HFF-Myc (cell line): ENCODE measurements around the gene KL.
A peak's percentile ranks its signal among the peaks of the same experiment; 100 is the strongest.

ENCODE experiments used
- DNase-seq: peaks from one replicate; pipeline ENCODE4 v3.0.0-alpha.2; 2011; ENCODE audit warnings: low read depth; ENCODE audit errors: extremely low read depth
- H3K4me3 ChIP-seq: replicated peaks from 2 replicates; pipeline ENCODE4 v1.5.1; 2011; ENCODE audit warnings: low read depth, mild to moderate bottlenecking, control low read depth, low read length
- TF ChIP-seq, protein P1 (sequence below): IDR thresholded peaks from 2 replicates; pipeline ENCODE4 v1.5.1; 2012; ENCODE audit warnings: mild to moderate bottlenecking, low read depth, low read length, control low read depth; ENCODE audit errors: missing control alignments

KL gene

DNA sequence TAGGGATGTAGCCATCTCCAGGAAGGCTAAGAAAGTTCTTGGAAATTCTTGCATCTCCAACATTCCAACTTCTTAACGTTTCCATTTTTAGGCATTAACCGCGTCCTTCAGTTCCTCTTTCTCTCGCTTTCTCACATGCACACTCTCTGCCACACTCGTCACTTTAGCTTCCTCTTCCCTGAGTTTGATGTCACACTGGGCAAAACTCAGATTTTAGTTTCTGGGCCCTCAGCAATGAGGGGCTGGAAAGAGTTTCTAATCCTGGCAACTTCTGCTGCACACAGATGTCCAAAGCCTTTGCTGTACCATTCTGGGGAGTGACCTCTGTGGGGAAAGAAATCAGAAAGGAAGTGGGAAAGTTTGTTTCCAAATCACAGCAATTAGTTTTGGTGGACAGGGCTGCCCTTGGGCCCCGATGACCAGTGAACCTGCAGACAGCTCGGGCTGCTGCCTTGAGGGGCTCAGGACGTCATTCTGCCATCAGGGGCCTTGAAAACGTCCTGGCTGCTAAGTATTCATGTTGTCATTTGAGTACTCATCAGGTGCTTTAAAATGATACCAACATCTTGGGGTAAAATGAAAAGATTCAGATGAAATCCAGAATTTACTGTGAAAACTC, 89.3 kb downstream of the KL start:
- H3K4me3 ChIP-seq = no peak overlapping the region
- TF ChIP-seq, protein P1, sequence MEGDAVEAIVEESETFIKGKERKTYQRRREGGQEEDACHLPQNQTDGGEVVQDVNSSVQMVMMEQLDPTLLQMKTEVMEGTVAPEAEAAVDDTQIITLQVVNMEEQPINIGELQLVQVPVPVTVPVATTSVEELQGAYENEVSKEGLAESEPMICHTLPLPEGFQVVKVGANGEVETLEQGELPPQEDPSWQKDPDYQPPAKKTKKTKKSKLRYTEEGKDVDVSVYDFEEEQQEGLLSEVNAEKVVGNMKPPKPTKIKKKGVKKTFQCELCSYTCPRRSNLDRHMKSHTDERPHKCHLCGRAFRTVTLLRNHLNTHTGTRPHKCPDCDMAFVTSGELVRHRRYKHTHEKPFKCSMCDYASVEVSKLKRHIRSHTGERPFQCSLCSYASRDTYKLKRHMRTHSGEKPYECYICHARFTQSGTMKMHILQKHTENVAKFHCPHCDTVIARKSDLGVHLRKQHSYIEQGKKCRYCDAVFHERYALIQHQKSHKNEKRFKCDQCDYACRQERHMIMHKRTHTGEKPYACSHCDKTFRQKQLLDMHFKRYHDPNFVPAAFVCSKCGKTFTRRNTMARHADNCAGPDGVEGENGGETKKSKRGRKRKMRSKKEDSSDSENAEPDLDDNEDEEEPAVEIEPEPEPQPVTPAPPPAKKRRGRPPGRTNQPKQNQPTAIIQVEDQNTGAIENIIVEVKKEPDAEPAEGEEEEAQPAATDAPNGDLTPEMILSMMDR = no peak
- DNase-seq = no peak

DNA sequence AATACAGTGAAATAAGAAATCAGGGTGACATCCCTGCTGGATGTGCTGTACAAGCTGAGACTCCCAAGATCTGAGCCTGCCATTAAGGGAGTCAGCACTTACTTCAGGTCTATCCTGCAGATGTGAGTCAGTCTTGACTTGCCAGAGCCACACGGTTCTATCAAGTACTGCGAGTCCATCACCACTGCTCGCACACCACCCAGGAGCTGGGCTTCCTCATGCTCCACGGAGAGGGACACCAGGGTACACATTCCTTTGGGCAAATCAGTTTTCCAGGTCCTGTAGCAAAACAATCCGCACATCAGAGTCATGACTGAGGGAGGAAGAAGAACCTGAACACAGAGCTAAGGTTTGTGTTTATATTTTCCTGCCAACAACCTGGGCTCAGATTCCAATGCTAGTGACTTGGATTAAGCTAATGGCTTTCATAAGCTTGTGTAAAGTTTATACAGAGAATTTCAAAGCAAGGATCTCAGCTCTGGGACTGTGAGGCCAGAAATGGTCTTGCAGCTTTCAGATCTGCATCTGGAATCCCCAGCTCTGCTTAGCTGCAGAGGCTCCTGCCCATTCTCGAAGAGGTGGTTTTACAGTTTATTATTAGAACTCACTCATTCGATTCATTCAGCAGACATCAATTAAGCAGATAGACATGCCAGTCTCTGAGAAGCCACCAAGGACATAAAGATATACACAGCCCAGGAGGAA, 90.6 kb downstream of the KL start:
- TF ChIP-seq, protein P1 = no peak
- H3K4me3 ChIP-seq = no peak overlapping the region
- DNase-seq = no peak

DNA sequence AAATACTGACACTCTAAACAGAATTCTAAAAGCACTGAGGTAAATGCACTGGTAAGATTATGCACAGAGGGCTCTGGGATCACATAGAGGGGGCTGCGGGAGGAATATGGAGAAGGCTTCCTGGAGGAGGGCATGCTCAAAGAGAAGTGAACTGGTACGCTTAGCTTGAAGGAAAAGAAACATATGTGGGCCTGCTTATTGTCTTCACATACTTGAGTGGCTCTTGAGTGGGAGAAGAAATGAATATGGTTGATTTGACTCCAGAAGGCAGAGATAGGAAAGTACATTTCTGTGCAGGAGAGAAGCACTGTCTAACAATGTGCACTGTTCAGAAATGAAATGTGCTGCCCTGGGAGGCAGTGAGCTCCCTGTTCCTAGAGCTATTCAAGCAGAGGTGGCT, 91.1 kb downstream of the KL start:
- TF ChIP-seq, protein P1 = no peak
- H3K4me3 ChIP-seq = no peak overlapping the region
- no peak for DNase-seq

DNA sequence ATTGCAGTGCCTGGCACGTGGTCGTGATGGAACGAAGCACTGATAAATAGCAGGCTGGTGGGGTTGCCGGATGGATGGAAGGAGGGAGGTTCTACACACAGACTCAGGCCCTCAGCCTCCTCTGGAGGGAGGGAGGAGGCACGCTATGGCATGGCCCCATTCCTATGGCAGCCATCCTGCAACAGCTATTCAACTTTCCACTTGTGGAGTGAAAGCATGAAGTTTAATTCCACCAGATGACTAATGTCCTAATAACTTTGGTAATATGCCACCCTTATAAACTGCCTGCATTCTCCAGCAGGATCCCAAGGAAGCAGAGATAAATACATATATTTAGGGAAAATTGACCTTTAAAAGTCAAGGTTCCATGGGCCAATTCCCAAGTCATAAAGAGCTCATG, 92.4 kb downstream of the KL start:
- no peak for DNase-seq
- TF ChIP-seq, protein P1 = no peak
- H3K4me3 ChIP-seq = no peak overlapping the region

DNA sequence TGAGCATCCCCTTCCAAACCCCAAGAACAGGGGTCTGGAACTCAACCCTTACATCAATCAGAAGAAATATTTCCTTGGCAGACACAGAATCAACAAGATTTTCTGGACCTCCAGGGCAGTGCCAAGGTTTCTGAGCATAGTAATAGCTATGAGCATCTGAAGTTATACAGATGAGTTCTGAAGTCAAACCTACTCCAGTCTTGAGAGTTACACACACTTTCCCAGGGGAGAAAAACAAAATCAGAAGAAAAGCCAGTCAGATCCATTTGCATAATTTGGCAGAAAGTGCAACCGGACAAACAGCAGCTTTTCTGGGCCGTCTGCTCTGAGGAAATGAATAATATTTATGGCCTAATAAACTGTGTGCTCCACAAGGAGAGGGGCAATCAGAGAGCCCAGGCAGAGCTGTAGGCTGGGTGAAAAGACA, 93.1 kb downstream of the KL start:
- no peak overlapping the region for H3K4me3 ChIP-seq
- TF ChIP-seq, protein P1 = no peak
- no peak for DNase-seq

DNA sequence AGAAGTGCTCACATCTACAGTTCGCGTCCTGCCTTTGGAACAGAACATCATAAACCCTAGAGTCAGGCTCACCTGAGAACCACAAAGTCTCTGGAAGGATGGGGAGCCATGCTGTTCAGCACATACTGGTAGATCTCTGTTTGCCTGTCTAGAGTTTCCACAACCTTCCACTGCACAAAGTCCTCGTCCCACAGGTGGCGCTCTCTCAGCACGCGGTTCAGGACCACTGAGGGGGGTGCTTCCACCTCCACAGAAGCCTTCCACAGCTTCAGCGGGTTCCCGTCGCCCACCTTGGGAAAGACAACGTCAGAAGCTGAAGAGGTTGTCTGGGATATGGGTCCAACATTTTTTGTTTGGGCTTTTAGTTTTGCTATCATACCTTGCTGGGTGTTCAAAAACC, 93.6 kb downstream of the KL start:
- H3K4me3 ChIP-seq = no peak overlapping the region
- DNase-seq = no peak
- TF ChIP-seq, protein P1 = peak; percentile 34
